Subcutaneous abdominal adipose tissue (tissue), 5 donors: ENCODE results near the gene NXPH2.

Source experiments
- H3K27ac ChIP-seq: one replicate; pipeline ENCODE4 v1.7.0; 2013; ENCODE audit warnings: low read depth, mild to moderate bottlenecking, inconsistent platforms, low read length, moderate library complexity
- H3K27me3 ChIP-seq, 5 donors: one replicate each; pipeline ENCODE4 v1.7.0; 2013; ENCODE audit warnings: low read length in 5 of 5, inconsistent platforms in 1 of 5; ENCODE audit not compliant: control insufficient read depth in 5 of 5, insufficient read depth in 4 of 5
- H3K36me3 ChIP-seq, 5 donors: one replicate each; pipeline ENCODE4 v1.7.0; 2013; ENCODE audit warnings: low read length in 5 of 5; ENCODE audit not compliant: control insufficient read depth in 5 of 5, insufficient read depth in 5 of 5
- H3K4me1 ChIP-seq, 5 donors: one replicate each; pipeline ENCODE4 v1.7.0; 2013; ENCODE audit warnings: low read length in 5 of 5, mild to moderate bottlenecking in 3 of 5, moderate library complexity in 1 of 5; ENCODE audit not compliant: control insufficient read depth in 5 of 5, insufficient read depth in 5 of 5
- H3K4me3 ChIP-seq, 5 donors: one replicate each; pipeline ENCODE4 v1.7.0; 2013; ENCODE audit warnings: low read length in 5 of 5, low read depth in 1 of 5
- H3K9ac ChIP-seq, 5 donors: one replicate each; pipeline ENCODE4 v1.7.0; 2013; ENCODE audit warnings: low read length in 5 of 5, mild to moderate bottlenecking in 4 of 5, moderate library complexity in 3 of 5
- H3K9me3 ChIP-seq, 5 donors: one replicate each; pipeline ENCODE4 v1.7.0; 2013; ENCODE audit warnings: low read length in 5 of 5; ENCODE audit not compliant: control insufficient read depth in 5 of 5
- donor health status: healthy.
- donor health status: healthy.
- donor health status: healthy.
- donor health status: healthy.
- donor health status: healthy.

Gene NXPH2

GRCh38 chr2:138787053-138787666 lies 7.0 kb upstream of the NXPH2 start:
- H3K4me1 ChIP-seq, result peaks cover 0 to 3% (median 0%) of the 10 kb centered on the region in 5 donors
- no peaks in the 10 kb centered on the region for H3K27me3 ChIP-seq
- H3K9ac ChIP-seq, result no peak overlapping the region
- H3K36me3 ChIP-seq, result no peaks in the 10 kb centered on the region
- no peak overlapping the region for H3K4me3 ChIP-seq
- no peak overlapping the region for H3K27ac ChIP-seq
- no peaks in the 10 kb centered on the region for H3K9me3 ChIP-seq

GRCh38 chr2:138782383-138782782 lies 2.2 kb upstream of the NXPH2 start:
- H3K27ac ChIP-seq, result no peak overlapping the region
- no peaks in the 10 kb centered on the region for H3K9me3 ChIP-seq
- H3K27me3 ChIP-seq, result peaks cover 17 to 34% (median 23%) of the 10 kb centered on the region in 5 donors
- no peak overlapping the region for H3K9ac ChIP-seq
- H3K4me3 ChIP-seq, result no peak overlapping the region
- peaks cover 0 to 18% (median 16%) of the 10 kb centered on the region in 5 donors for H3K4me1 ChIP-seq
- no peaks in the 10 kb centered on the region for H3K36me3 ChIP-seq

- peaks cover 17 to 35% (median 23%) of the 10 kb centered on the region in 5 donors for H3K27me3 ChIP-seq
Measured at GRCh38 chr2:138780908-138781307, 718 bp upstream of the NXPH2 start.

GRCh38 chr2:138780446-138780880 lies 273 bp upstream of the NXPH2 start:
- H3K9me3 ChIP-seq, result no peaks in the 10 kb centered on the region
- H3K36me3 ChIP-seq, result no peaks in the 10 kb centered on the region
- peaks cover 17 to 35% (median 23%) of the 10 kb centered on the region in 5 donors for H3K27me3 ChIP-seq
- peaks cover 0 to 18% (median 14%) of the 10 kb centered on the region in 5 donors for H3K4me1 ChIP-seq
- no peak overlapping the region for H3K27ac ChIP-seq
- no peak overlapping the region for H3K9ac ChIP-seq
- peak overlapping the region in 1 of 5 donors; percentile 30 for H3K4me3 ChIP-seq

More at GRCh38 chr2:138780908-138781307, 718 bp upstream of the NXPH2 start:
- no peaks in the 10 kb centered on the region for H3K9me3 ChIP-seq
- peak overlapping the region in 1 of 5 donors; percentile 30 for H3K4me3 ChIP-seq
- no peak overlapping the region for H3K9ac ChIP-seq
- H3K4me1 ChIP-seq, result peaks cover 0 to 18% (median 14%) of the 10 kb centered on the region in 5 donors
- no peak overlapping the region for H3K27ac ChIP-seq
- no peaks in the 10 kb centered on the region for H3K36me3 ChIP-seq

- H3K4me3 ChIP-seq, result peak overlapping the region in 4 of 5 donors; percentile 7 to 64 (median 56)
- no peak overlapping the region for H3K9ac ChIP-seq
- H3K36me3 ChIP-seq, result no peaks in the 10 kb centered on the region
- H3K27me3 ChIP-seq, result peaks cover 17 to 35% (median 23%) of the 10 kb centered on the region in 5 donors
- H3K9me3 ChIP-seq, result no peaks in the 10 kb centered on the region
- H3K27ac ChIP-seq, result no peak overlapping the region
- peaks cover 0 to 18% (median 14%) of the 10 kb centered on the region in 5 donors for H3K4me1 ChIP-seq
Measured at GRCh38 chr2:138779406-138779780, 797 bp downstream of the NXPH2 start.

- Histone ChIP-seq H3K27me3 (peaks cover 17 to 35% (median 23%) of the 10 kb centered on the region in 5 donors), H3K36me3 (no peaks in the 10 kb centered on the region), H3K9me3 (no peaks in the 10 kb centered on the region), H3K27ac (no peak overlapping the region), H3K9ac (no peak overlapping the region), H3K4me3 (no peak overlapping the region), H3K4me1 (peaks cover 0 to 18% (median 14%) of the 10 kb centered on the region in 5 donors)
Measured at GRCh38 chr2:138777996-138778395, 2.2 kb downstream of the NXPH2 start.

GRCh38 chr2:138775736-138776135 lies 4.5 kb downstream of the NXPH2 start:
- no peak overlapping the region for H3K27ac ChIP-seq
- no peaks in the 10 kb centered on the region for H3K9me3 ChIP-seq
- no peak overlapping the region for H3K9ac ChIP-seq
- H3K4me1 ChIP-seq, result peaks cover 0 to 16% (median 14%) of the 10 kb centered on the region in 5 donors
- no peaks in the 10 kb centered on the region for H3K36me3 ChIP-seq
- peaks cover 12 to 27% (median 18%) of the 10 kb centered on the region in 5 donors for H3K27me3 ChIP-seq
- H3K4me3 ChIP-seq, result no peak overlapping the region

- H3K4me1 ChIP-seq, result no peaks in the 10 kb centered on the region
- no peaks in the 10 kb centered on the region for H3K9me3 ChIP-seq
- H3K9ac ChIP-seq, result no peak overlapping the region
- no peak overlapping the region for H3K4me3 ChIP-seq
- no peak overlapping the region for H3K27ac ChIP-seq
- no peaks in the 10 kb centered on the region for H3K36me3 ChIP-seq
- peaks cover 0 to 2% (median 0%) of the 10 kb centered on the region in 5 donors for H3K27me3 ChIP-seq
Measured at GRCh38 chr2:138771534-138771933, 8.7 kb downstream of the NXPH2 start.

- Histone ChIP-seq H3K27ac (no peak overlapping the region), H3K4me3 (no peak overlapping the region), H3K4me1 (no peaks in the 10 kb centered on the region), H3K27me3 (peaks cover 0 to 2% (median 0%) of the 10 kb centered on the region in 5 donors), H3K9ac (no peak overlapping the region), H3K36me3 (no peaks in the 10 kb centered on the region), H3K9me3 (no peaks in the 10 kb centered on the region)
Measured at GRCh38 chr2:138767101-138767500, 13.1 kb downstream of the NXPH2 start.

GRCh38 chr2:138766464-138766863 lies 13.7 kb downstream of the NXPH2 start:
- Histone ChIP-seq H3K27me3 (peaks cover 0 to 2% (median 0%) of the 10 kb centered on the region in 5 donors), H3K9me3 (no peaks in the 10 kb centered on the region), H3K36me3 (no peaks in the 10 kb centered on the region), H3K9ac (no peak overlapping the region), H3K4me3 (no peak overlapping the region), H3K4me1 (no peaks in the 10 kb centered on the region), H3K27ac (no peak overlapping the region)
